Activated CD8-positive, alpha-beta T cell treated with anti-CD3 and anti-CD28 coated beads for 36 hours (primary cell): ENCODE results near the gene FCGBP. TPM values are rescaled to one million over a fixed set of nuclear protein-coding genes. Genes with fewer than 3 reads are reported as not detected.

Experiments
- ATAC-seq: fragments of 200-7000 bp; cut with Tn5 transposase; one replicate; pipeline ENCODE4 v1.10.0; 2021; ENCODE audit warnings: mild to moderate bottlenecking, moderate library complexity
- CTCF ChIA-PET: fragments of 350-600 bp; sonication (Branson Sonifier 250); formaldehyde crosslinking; loops from one replicate; lab custom pipeline; 2021; ENCODE audit warnings: antibody characterized with exemption; lab: Charles Lee
- POLR2A ChIA-PET: fragments of 350-600 bp; sonication (Branson Sonifier 250); formaldehyde crosslinking; loops from one replicate; lab custom pipeline; 2021; ENCODE audit warnings: antibody characterized with exemption; lab: Charles Lee
- DNase-seq: peaks from one replicate; pipeline ENCODE4 v3.0.0-alpha.2; 2020
- H3K27ac Mint-ChIP-seq: one replicate; pipeline ENCODE4 v1.8.0; 2021; ENCODE audit warnings: mild to moderate bottlenecking, mixed read lengths
- H3K27me3 Mint-ChIP-seq: one replicate; pipeline ENCODE4 v1.8.0; 2021; ENCODE audit warnings: mixed read lengths
- H3K36me3 Mint-ChIP-seq: one replicate; pipeline ENCODE4 v1.8.0; 2021; ENCODE audit warnings: low read depth, mixed read lengths
- H3K4me1 Mint-ChIP-seq: one replicate; pipeline ENCODE4 v1.8.0; 2021; ENCODE audit warnings: low read depth, mixed read lengths
- H3K4me3 Mint-ChIP-seq: one replicate; pipeline ENCODE4 v1.8.0; 2021; ENCODE audit warnings: mild to moderate bottlenecking, moderate library complexity, mixed read lengths
- H3K9me3 Mint-ChIP-seq: one replicate; pipeline ENCODE4 v1.8.0; 2021; ENCODE audit warnings: mixed read lengths
- intact Hi-C: fragments of 100-400 bp; cut with micrococcal nuclease; formaldehyde crosslinking; loops from one replicate; pipeline ENCODE4 v1.10.0; 2022
- total RNA-seq, 2 experiments: library from RNA; stranded (reverse); gene quantifications; one replicate each; pipeline ENCODE4 v1.2.3, GENCODE V29; 2021
- TF ChIP-seq, protein P1 (sequence below): fragments of 200-600 bp; IDR thresholded peaks from one replicate; pipeline ENCODE4 v1.8.0; 2022; ENCODE audit warnings: antibody characterized with exemption, mild to moderate bottlenecking

Gene FCGBP
- total RNA-seq, 2 experiments from 2014 or later = 4.8 to 6.9 TPM

GRCh38 chr19:39928357-39928725, 6.1 kb downstream of the FCGBP start:
- DNase-seq (no peak), ATAC-seq (no peak)
- TF ChIP-seq, protein P1, sequence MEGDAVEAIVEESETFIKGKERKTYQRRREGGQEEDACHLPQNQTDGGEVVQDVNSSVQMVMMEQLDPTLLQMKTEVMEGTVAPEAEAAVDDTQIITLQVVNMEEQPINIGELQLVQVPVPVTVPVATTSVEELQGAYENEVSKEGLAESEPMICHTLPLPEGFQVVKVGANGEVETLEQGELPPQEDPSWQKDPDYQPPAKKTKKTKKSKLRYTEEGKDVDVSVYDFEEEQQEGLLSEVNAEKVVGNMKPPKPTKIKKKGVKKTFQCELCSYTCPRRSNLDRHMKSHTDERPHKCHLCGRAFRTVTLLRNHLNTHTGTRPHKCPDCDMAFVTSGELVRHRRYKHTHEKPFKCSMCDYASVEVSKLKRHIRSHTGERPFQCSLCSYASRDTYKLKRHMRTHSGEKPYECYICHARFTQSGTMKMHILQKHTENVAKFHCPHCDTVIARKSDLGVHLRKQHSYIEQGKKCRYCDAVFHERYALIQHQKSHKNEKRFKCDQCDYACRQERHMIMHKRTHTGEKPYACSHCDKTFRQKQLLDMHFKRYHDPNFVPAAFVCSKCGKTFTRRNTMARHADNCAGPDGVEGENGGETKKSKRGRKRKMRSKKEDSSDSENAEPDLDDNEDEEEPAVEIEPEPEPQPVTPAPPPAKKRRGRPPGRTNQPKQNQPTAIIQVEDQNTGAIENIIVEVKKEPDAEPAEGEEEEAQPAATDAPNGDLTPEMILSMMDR = no peak
- Mint-ChIP-seq H3K27me3 (no peaks in the 10 kb centered on the region), H3K4me1 (peaks cover 17% of the 10 kb centered on the region), H3K4me3 (no peak overlapping the region), H3K27ac (peak overlapping the region; percentile 70), H3K36me3 (peaks cover 4% of the 10 kb centered on the region), H3K9me3 (no peaks in the 10 kb centered on the region)
- CTCF ChIA-PET = interaction anchor here (1.2 to 1.3 kb wide), 3 partner anchors 8 to 42 kb away, joined by 3 to 5 read pairs (median 3); partner anchors contain the start of gene PSMC4
- POLR2A ChIA-PET = interaction anchor here (0.8 kb wide), 1 partner anchor 42 kb away, joined by 3 read pairs; the partner anchor contains the start of gene PSMC4
- intact Hi-C loops = no loop called here

- CTCF ChIA-PET = interaction anchor here (1.2 kb wide), 2 partner anchors 9 to 43 kb away, joined by 3 to 5 read pairs; partner anchors contain the start of gene PSMC4
- peak overlapping the region; percentile 70 for H3K27ac Mint-ChIP-seq
These were observed 6.7 kb downstream of the FCGBP start for GRCh38 chr19:39927524-39928356.

DNA sequence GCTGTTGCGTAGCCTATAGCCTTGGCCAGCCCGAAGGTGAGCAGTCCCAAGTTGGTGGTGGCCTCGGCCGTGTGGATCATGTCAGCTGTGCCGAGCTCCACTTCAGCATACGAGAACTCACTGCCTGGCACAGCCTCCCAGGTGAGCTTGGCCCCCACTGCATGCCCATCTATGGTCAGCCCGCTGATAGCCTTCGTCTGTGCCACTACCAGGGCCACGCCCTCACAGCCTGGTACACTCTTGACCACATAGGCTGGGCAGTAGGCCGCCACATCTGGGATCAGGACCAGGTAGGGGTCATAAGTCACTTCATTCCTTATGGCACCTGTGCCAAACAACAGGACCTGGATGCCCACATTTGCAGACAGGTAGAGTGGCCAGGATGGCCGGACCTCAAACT, 7.4 kb downstream of the FCGBP start:
- Mint-ChIP-seq H3K4me3 (no peak overlapping the region), H3K9me3 (no peaks in the 10 kb centered on the region), H3K27me3 (no peaks in the 10 kb centered on the region), H3K4me1 (peaks cover 16% of the 10 kb centered on the region), H3K27ac (no peak overlapping the region), H3K36me3 (peaks cover 4% of the 10 kb centered on the region)
- ChIA-PET POLR2A (interaction anchor here (1.2 kb wide), 1 partner anchor 44 kb away, joined by 3 read pairs; the partner anchor contains the start of gene PSMC4), CTCF (interaction anchor here (1.2 to 2.0 kb wide), 2 partner anchors 32 to 44 kb away, joined by 5 read pairs; partner anchors contain the start of gene PSMC4)
- DNase-seq (no peak), ATAC-seq (no peak)
- TF ChIP-seq, protein P1 = no peak
- intact Hi-C loops = no loop called here

More at GRCh38 chr19:39927524-39928356, 6.7 kb downstream of the FCGBP start:
- no peak for ATAC-seq
- Mint-ChIP-seq H3K4me3 (no peak overlapping the region), H3K27me3 (no peaks in the 10 kb centered on the region), H3K36me3 (peaks cover 4% of the 10 kb centered on the region), H3K4me1 (peaks cover 17% of the 10 kb centered on the region), H3K9me3 (no peaks in the 10 kb centered on the region)
- no peak for DNase-seq
- intact Hi-C loops = no loop called here
- POLR2A ChIA-PET = interaction anchor here (1.2 kb wide), 1 partner anchor 43 kb away, joined by 3 read pairs; the partner anchor contains the start of gene PSMC4
- TF ChIP-seq, protein P1 = no peak

GRCh38 chr19:39926170-39926760, 8.2 kb downstream of the FCGBP start:
- ChIA-PET CTCF (interaction anchor here (1.2 to 2.0 kb wide), 2 partner anchors 31 to 44 kb away, joined by 4 to 5 read pairs; no protein-coding TSS in a partner anchor), POLR2A (interaction anchor here (1.4 kb wide), 1 partner anchor 19 kb away, joined by 3 read pairs; no protein-coding TSS in a partner anchor)
- TF ChIP-seq, protein P1 = no peak
- no peaks in the 10 kb centered on the region for H3K9me3 Mint-ChIP-seq
- H3K4me3 Mint-ChIP-seq = no peak overlapping the region
- H3K27me3 Mint-ChIP-seq = no peaks in the 10 kb centered on the region
- ATAC-seq = no peak
- H3K27ac Mint-ChIP-seq = no peak overlapping the region
- intact Hi-C loops = no loop called here
- no peak for DNase-seq
- peaks cover 4% of the 10 kb centered on the region for H3K36me3 Mint-ChIP-seq
- peaks cover 15% of the 10 kb centered on the region for H3K4me1 Mint-ChIP-seq
